Measurements from ENCODE around the gene OR2V2. TPM values are rescaled to one million over a fixed set of nuclear protein-coding genes. Genes with fewer than 3 reads are reported as not detected.
"Not testable (repeated sequence)": the region's sequence is repeated elsewhere in the genome, so short reads cannot be mapped to it uniquely, and the experiment has no call there.

The OR2V2 gene
- total and polyA plus RNA-seq, 3 donors from 2014 or later = not detected

GRCh38 chr5:181158869-181159268 is 11.5 kb downstream of the OR2V2 start:
- TF ChIP-seq CTCF (IDR thresholded peaks at IDR 0.05) (no peak), POLR2A (IDR thresholded peaks at IDR 0.05) (no peak)
- H3K9me3 ChIP-seq = no peaks in the 10 kb centered on the region
- H3K36me3 ChIP-seq (ENCODE audit: low read depth, missing control alignments) = no peaks in the 10 kb centered on the region
- 55 to 76% methylated on average over 3 of the region's 3 CpGs for WGBS, 2 donors
- no peak for DNase-seq
- no peak overlapping the region for H3K27ac ChIP-seq
- no peaks in the 10 kb centered on the region for H3K27me3 ChIP-seq
- intact Hi-C loops (cut with DNase I; ENCODE audit: low total_unique reads) = no loop called here
- no peak overlapping the region for H3K4me3 ChIP-seq
- no peaks in the 10 kb centered on the region for H3K4me1 ChIP-seq

- TF ChIP-seq POLR2A (IDR thresholded peaks at IDR 0.05) (no peak), CTCF (IDR thresholded peaks at IDR 0.05) (peak; percentile 50 to 81 (median 78))
- H3K27ac ChIP-seq = no peak overlapping the region
- H3K9me3 ChIP-seq = no peaks in the 10 kb centered on the region
- H3K4me3 ChIP-seq = peak overlapping the region in 1 of 2 donors; percentile 41
- DNase-seq = peak; percentile 91
- intact Hi-C loops (cut with DNase I; ENCODE audit: low total_unique reads) = no loop called here
- no peaks in the 10 kb centered on the region for H3K27me3 ChIP-seq
- WGBS, 2 donors = 24 to 44% methylated on average over 20 of the region's 20 CpGs
- no peaks in the 10 kb centered on the region for H3K36me3 ChIP-seq (ENCODE audit: low read depth, missing control alignments)
- no peaks in the 10 kb centered on the region for H3K4me1 ChIP-seq
Measured at GRCh38 chr5:181159286-181160151, 12.1 kb downstream of the OR2V2 start.

GRCh38 chr5:181160152-181160754 is 12.9 kb downstream of the OR2V2 start:
- Histone ChIP-seq H3K4me3 (peak overlapping the region in 1 of 2 donors; percentile 41), H3K27me3 (no peaks in the 10 kb centered on the region), H3K4me1 (no peaks in the 10 kb centered on the region), H3K9me3 (no peaks in the 10 kb centered on the region), H3K27ac (peak overlapping the region in 1 of 2 donors; percentile 36), H3K36me3 (ENCODE audit: low read depth, missing control alignments) (no peaks in the 10 kb centered on the region)
- DNase-seq = peak; percentile 24
- intact Hi-C loops (cut with DNase I; ENCODE audit: low total_unique reads) = no loop called here
- 39 to 57% methylated on average over 12 to 14 of the region's 21 CpGs for WGBS, 2 donors
- TF ChIP-seq POLR2A (IDR thresholded peaks at IDR 0.05) (no peak), CTCF (IDR thresholded peaks at IDR 0.05) (no peak)

- H3K4me1 ChIP-seq; intact Hi-C loops (cut with DNase I; ENCODE audit: low total_unique reads); H3K36me3 ChIP-seq (ENCODE audit: low read depth, missing control alignments); H3K27ac ChIP-seq; H3K27me3 ChIP-seq; H3K9me3 ChIP-seq: not testable (repeated sequence)
- DNase-seq = peak; percentile 35
- peak overlapping the region in 1 of 2 donors; percentile 41 for H3K4me3 ChIP-seq
- 15 to 31% methylated on average over 4 to 16 of the region's 48 CpGs for WGBS, 2 donors
Measured at GRCh38 chr5:181160755-181161533, 13.6 kb downstream of the OR2V2 start.
